Neural cell (in vitro differentiated cells): Measurements from ENCODE around the gene RASD2. TPM values are rescaled to one million over a fixed set of nuclear protein-coding genes. Genes with fewer than 3 reads are reported as not detected.
"Not testable (repeated sequence)": the region's sequence is repeated elsewhere in the genome, so short reads cannot be mapped to it uniquely, and the experiment has no call there.

ENCODE experiments used
- H2AFZ ChIP-seq: fragments of 200-600, 300-800 bp; sonication (generic), shearing (Covaris generic); 2 replicates; pipeline ENCODE4 v1.6.0; 2014; ENCODE audit warnings: low read depth, mild to moderate bottlenecking, antibody characterized with exemption, low read length, moderate library complexity
- H3F3A ChIP-seq: fragments of 200-600 bp; shearing (Covaris generic); 2 replicates; pipeline ENCODE4 v1.6.1; 2016; ENCODE audit warnings: mild to moderate bottlenecking, moderate library complexity, mixed read lengths, antibody characterized with exemption, low read length; ENCODE audit not compliant: insufficient read depth, poor library complexity, severe bottlenecking
- H3K27ac ChIP-seq: fragments of 200-600, 300-800 bp; sonication (generic), shearing (Covaris generic); 2 replicates; pipeline ENCODE4 v1.5.1; 2014; ENCODE audit warnings: mild to moderate bottlenecking, low read length, moderate library complexity
- H3K27me3 ChIP-seq: fragments of 300-800, 200-600 bp; sonication (generic), shearing (Covaris generic); 2 replicates; pipeline ENCODE4 v1.6.0; 2014; ENCODE audit warnings: mild to moderate bottlenecking, low read depth, low read length, moderate library complexity; ENCODE audit not compliant: insufficient read depth
- H3K36me3 ChIP-seq: fragments of 300-800, 200-600 bp; sonication (generic), shearing (Covaris generic); 2 replicates; pipeline ENCODE4 v1.5.1; 2014; ENCODE audit warnings: mild to moderate bottlenecking, antibody characterized with exemption, low read length, moderate library complexity; ENCODE audit not compliant: insufficient read depth
- H3K4me2 ChIP-seq: fragments of 300-800, 200-600 bp; sonication (generic), shearing (Covaris generic); 2 replicates; pipeline ENCODE4 v1.6.0; 2014; ENCODE audit warnings: mild to moderate bottlenecking, low read length
- H3K4me3 ChIP-seq: fragments of 300-800, 200-600 bp; sonication (generic), shearing (Covaris generic); 2 replicates; pipeline ENCODE4 v1.5.1; 2014; ENCODE audit warnings: mild to moderate bottlenecking, low read length, moderate library complexity
- H3K79me2 ChIP-seq: fragments of 200-600 bp; shearing (Covaris generic); replicated peaks from 2 replicates; pipeline ENCODE4 v1.6.0; 2014; ENCODE audit warnings: mild to moderate bottlenecking, low read length, moderate library complexity; ENCODE audit not compliant: insufficient read depth
- H3K9ac ChIP-seq: fragments of 300-800, 200-600 bp; sonication (generic), shearing (Covaris generic); 2 replicates; pipeline ENCODE4 v1.6.1; 2016; ENCODE audit warnings: mild to moderate bottlenecking, low read length, mixed read lengths
- H3K9me2 ChIP-seq: fragments of 200-600 bp; shearing (Covaris generic); 2 replicates; pipeline ENCODE4 v1.6.1; 2016; ENCODE audit warnings: mild to moderate bottlenecking, low read length, mixed read lengths; ENCODE audit not compliant: insufficient read depth
- H3K9me3 ChIP-seq: fragments of 200-600, 300-800 bp; sonication (generic), shearing (Covaris generic); 2 replicates; pipeline ENCODE4 v1.6.1; 2016; ENCODE audit warnings: mild to moderate bottlenecking, mixed run types, low read length, moderate library complexity, mixed read lengths
- H4K20me1 ChIP-seq: fragments of 200-600 bp; shearing (Covaris generic); 2 replicates; pipeline ENCODE4 v1.6.1; 2016; ENCODE audit warnings: mild to moderate bottlenecking, mixed run types; ENCODE audit not compliant: insufficient read depth
- EP300 ChIP-seq: fragments of 450-650 bp; conservative IDR thresholded peaks from 2 replicates; pipeline ENCODE4 v1.6.1; 2014; ENCODE audit warnings: antibody characterized with exemption, mild to moderate bottlenecking, moderate library complexity; ENCODE audit not compliant: poor library complexity, severe bottlenecking
- EZH2 ChIP-seq: fragments of 200-600, 300-800 bp; shearing (Covaris generic), sonication (generic); IDR thresholded peaks from 2 replicates; pipeline ENCODE4 v1.6.1; 2014; ENCODE audit warnings: antibody characterized with exemption, low read length, borderline replicate concordance, mild to moderate bottlenecking; ENCODE audit not compliant: insufficient read depth, poor library complexity, severe bottlenecking
- MXI1 ChIP-seq: fragments of 450-650 bp; conservative IDR thresholded peaks from 2 replicates; pipeline ENCODE4 v1.6.1; 2014; ENCODE audit warnings: antibody characterized with exemption, mild to moderate bottlenecking; ENCODE audit not compliant: poor library complexity, severe bottlenecking
- POLR2AphosphoS5 ChIP-seq: IDR thresholded peaks from 2 replicates; pipeline ENCODE4 v1.6.1; 2012
- RAD21 ChIP-seq: fragments of 450-650 bp; conservative IDR thresholded peaks from 2 replicates; pipeline ENCODE4 v1.6.1; 2014; ENCODE audit warnings: antibody characterized with exemption, mild to moderate bottlenecking, moderate library complexity
- SMC3 ChIP-seq: fragments of 450-650 bp; conservative IDR thresholded peaks from 2 replicates; pipeline ENCODE4 v1.6.1; 2014; ENCODE audit warnings: antibody characterized with exemption, mild to moderate bottlenecking, moderate library complexity; ENCODE audit not compliant: poor library complexity
- TAF1 ChIP-seq: IDR thresholded peaks from 2 replicates; pipeline ENCODE4 v1.6.1; 2012; ENCODE audit warnings: low read depth
- polyA plus RNA-seq: library from polyadenylated mRNA; depleted of rRNA; stranded (reverse); fragments of >200 nt; gene quantifications from 2 replicates; pipeline ENCODE4 v1.2.3, GENCODE V29; 2014
- TF ChIP-seq, protein P1 (sequence below): IDR thresholded peaks from 2 replicates; pipeline ENCODE4 v1.6.1; 2012; ENCODE audit warnings: borderline replicate concordance
- TF ChIP-seq, protein P2 (sequence below): fragments of 450-650 bp; IDR thresholded peaks from 2 replicates; pipeline ENCODE4 v1.5.1; 2014; ENCODE audit warnings: antibody characterized with exemption, mild to moderate bottlenecking, moderate library complexity; ENCODE audit not compliant: poor library complexity, severe bottlenecking

RASD2 gene
- polyA plus RNA-seq, 1 donor from 2014 or later, result 0.14 TPM

- Histone ChIP-seq H3K4me2 (no peak overlapping the region), H3K27me3 (no peaks in the 10 kb centered on the region), H3K27ac (no peak overlapping the region), H2AFZ (no peak overlapping the region), H3K9me3 (no peaks in the 10 kb centered on the region), H3K9me2 (no peaks in the 10 kb centered on the region), H4K20me1 (no peaks in the 10 kb centered on the region), H3K4me3 (no peak overlapping the region), H3K79me2 (no peaks in the 10 kb centered on the region), H3K36me3 (no peaks in the 10 kb centered on the region), H3K9ac (no peak overlapping the region), H3F3A (no peaks in the 10 kb centered on the region)
- TF ChIP-seq TAF1 (no peak), EZH2 (no peak), RAD21 (no peak), EP300 (no peak), POLR2AphosphoS5 (no peak), MXI1 (no peak), SMC3 (no peak)
- TF ChIP-seq, protein P1, sequence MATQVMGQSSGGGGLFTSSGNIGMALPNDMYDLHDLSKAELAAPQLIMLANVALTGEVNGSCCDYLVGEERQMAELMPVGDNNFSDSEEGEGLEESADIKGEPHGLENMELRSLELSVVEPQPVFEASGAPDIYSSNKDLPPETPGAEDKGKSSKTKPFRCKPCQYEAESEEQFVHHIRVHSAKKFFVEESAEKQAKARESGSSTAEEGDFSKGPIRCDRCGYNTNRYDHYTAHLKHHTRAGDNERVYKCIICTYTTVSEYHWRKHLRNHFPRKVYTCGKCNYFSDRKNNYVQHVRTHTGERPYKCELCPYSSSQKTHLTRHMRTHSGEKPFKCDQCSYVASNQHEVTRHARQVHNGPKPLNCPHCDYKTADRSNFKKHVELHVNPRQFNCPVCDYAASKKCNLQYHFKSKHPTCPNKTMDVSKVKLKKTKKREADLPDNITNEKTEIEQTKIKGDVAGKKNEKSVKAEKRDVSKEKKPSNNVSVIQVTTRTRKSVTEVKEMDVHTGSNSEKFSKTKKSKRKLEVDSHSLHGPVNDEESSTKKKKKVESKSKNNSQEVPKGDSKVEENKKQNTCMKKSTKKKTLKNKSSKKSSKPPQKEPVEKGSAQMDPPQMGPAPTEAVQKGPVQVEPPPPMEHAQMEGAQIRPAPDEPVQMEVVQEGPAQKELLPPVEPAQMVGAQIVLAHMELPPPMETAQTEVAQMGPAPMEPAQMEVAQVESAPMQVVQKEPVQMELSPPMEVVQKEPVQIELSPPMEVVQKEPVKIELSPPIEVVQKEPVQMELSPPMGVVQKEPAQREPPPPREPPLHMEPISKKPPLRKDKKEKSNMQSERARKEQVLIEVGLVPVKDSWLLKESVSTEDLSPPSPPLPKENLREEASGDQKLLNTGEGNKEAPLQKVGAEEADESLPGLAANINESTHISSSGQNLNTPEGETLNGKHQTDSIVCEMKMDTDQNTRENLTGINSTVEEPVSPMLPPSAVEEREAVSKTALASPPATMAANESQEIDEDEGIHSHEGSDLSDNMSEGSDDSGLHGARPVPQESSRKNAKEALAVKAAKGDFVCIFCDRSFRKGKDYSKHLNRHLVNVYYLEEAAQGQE, result no peak
- TF ChIP-seq, protein P2, sequence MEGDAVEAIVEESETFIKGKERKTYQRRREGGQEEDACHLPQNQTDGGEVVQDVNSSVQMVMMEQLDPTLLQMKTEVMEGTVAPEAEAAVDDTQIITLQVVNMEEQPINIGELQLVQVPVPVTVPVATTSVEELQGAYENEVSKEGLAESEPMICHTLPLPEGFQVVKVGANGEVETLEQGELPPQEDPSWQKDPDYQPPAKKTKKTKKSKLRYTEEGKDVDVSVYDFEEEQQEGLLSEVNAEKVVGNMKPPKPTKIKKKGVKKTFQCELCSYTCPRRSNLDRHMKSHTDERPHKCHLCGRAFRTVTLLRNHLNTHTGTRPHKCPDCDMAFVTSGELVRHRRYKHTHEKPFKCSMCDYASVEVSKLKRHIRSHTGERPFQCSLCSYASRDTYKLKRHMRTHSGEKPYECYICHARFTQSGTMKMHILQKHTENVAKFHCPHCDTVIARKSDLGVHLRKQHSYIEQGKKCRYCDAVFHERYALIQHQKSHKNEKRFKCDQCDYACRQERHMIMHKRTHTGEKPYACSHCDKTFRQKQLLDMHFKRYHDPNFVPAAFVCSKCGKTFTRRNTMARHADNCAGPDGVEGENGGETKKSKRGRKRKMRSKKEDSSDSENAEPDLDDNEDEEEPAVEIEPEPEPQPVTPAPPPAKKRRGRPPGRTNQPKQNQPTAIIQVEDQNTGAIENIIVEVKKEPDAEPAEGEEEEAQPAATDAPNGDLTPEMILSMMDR, result no peak
Observed at GRCh38 chr22:35506259-35506570, 34.4 kb upstream of the RASD2 start.

GRCh38 chr22:35507851-35508250, 32.8 kb upstream of the RASD2 start:
- H2AFZ ChIP-seq, H3K9me3 ChIP-seq, H3K36me3 ChIP-seq, H3K4me3 ChIP-seq, H3K79me2 ChIP-seq, H3K4me2 ChIP-seq, H4K20me1 ChIP-seq, H3K9ac ChIP-seq, H3F3A ChIP-seq, H3K27me3 ChIP-seq, H3K9me2 ChIP-seq, H3K27ac ChIP-seq: not testable (repeated sequence)

- Histone ChIP-seq H3K4me2 (no peak overlapping the region), H3K79me2 (no peaks in the 10 kb centered on the region), H2AFZ (no peak overlapping the region), H3K9me2 (no peaks in the 10 kb centered on the region), H3K36me3 (no peaks in the 10 kb centered on the region), H3K9me3 (no peaks in the 10 kb centered on the region), H3K9ac (no peak overlapping the region), H3K27ac (no peak overlapping the region), H3K27me3 (no peaks in the 10 kb centered on the region), H4K20me1 (no peaks in the 10 kb centered on the region), H3F3A (no peaks in the 10 kb centered on the region), H3K4me3 (no peak overlapping the region)
- TF ChIP-seq, protein P2, result no peak
- no peak for TF ChIP-seq POLR2AphosphoS5
- no peak for TF ChIP-seq RAD21
- TF ChIP-seq, protein P1, result no peak
- TF ChIP-seq EP300, result no peak
- TF ChIP-seq TAF1, result no peak
- TF ChIP-seq SMC3, result no peak
Observed at GRCh38 chr22:35509451-35509850, 31.2 kb upstream of the RASD2 start.
